ENCODE measurements around the gene PUDP.

DNA sequence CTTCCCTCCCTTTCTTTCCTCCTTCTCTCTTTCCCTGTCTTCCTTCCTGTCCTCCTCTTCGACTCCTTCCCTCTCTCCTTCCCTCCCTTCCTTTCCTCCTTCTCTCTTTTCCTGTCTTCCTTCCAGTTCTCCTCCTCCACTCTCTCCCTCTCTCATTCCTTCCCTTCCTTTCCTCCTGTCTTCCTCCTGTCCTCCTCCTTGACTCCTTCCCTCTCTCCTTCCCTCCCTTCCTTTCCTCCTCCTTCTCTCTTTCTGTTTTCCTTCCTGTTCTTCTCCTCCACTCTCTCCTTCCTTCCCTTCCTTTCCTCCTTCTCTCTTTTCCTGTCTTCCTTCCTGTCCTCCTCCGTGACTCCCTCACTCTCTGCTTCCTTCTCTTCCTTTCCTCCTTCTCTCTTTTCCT, 5.3 kb upstream of the PUDP start:
- TF ChIP-seq, protein P1, sequence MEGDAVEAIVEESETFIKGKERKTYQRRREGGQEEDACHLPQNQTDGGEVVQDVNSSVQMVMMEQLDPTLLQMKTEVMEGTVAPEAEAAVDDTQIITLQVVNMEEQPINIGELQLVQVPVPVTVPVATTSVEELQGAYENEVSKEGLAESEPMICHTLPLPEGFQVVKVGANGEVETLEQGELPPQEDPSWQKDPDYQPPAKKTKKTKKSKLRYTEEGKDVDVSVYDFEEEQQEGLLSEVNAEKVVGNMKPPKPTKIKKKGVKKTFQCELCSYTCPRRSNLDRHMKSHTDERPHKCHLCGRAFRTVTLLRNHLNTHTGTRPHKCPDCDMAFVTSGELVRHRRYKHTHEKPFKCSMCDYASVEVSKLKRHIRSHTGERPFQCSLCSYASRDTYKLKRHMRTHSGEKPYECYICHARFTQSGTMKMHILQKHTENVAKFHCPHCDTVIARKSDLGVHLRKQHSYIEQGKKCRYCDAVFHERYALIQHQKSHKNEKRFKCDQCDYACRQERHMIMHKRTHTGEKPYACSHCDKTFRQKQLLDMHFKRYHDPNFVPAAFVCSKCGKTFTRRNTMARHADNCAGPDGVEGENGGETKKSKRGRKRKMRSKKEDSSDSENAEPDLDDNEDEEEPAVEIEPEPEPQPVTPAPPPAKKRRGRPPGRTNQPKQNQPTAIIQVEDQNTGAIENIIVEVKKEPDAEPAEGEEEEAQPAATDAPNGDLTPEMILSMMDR (IDR thresholded peaks at IDR 0.05), result no peak
- no peak for TF ChIP-seq POLR2A (IDR thresholded peaks at IDR 0.05)

All from adrenal gland (tissue), 5 donors.